GM21526 (cell line): Measurements from ENCODE around the gene PIF1.

ENCODE experiments used
- ATAC-seq: cut with Tn5 transposase; IDR thresholded peaks from one replicate; pipeline ENCODE4 v1.9.1; 2021; ENCODE audit warnings: moderate library complexity; ENCODE audit not compliant: unreplicated experiment, low FRiP score

Gene PIF1

DNA sequence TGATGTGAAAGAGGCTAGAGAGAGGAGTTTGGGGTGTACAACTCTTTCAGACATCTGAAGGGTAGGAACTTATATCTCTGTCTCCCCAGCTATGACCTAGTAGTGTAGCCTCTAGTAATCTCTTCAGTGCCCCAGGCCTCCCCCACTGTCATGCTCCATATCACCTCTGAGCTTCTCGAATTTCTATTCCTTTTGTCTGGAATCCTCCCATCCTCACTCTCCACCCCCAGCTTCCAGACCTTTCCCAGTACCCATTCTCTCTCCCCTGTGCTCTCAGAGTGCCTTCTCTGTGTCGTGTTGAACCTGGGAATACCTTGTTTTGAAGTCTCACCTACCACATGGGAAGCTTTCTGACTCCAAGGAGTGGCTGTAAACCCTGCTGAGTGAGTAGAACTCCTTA, 46.4 kb downstream of the PIF1 start:
- ATAC-seq = no peak

- ATAC-seq = no peak
Observed at GRCh38 chr15:64776402-64776786, 49.1 kb downstream of the PIF1 start.

GRCh38 chr15:64775551-64776401, 49.7 kb downstream of the PIF1 start, which contains the start of gene RBPMS2:
TSS of gene RBPMS2 (minus strand) at chr15:64775589. CDS start at chr15:64775319, 270 bp downstream.
- ATAC-seq = no peak

DNA sequence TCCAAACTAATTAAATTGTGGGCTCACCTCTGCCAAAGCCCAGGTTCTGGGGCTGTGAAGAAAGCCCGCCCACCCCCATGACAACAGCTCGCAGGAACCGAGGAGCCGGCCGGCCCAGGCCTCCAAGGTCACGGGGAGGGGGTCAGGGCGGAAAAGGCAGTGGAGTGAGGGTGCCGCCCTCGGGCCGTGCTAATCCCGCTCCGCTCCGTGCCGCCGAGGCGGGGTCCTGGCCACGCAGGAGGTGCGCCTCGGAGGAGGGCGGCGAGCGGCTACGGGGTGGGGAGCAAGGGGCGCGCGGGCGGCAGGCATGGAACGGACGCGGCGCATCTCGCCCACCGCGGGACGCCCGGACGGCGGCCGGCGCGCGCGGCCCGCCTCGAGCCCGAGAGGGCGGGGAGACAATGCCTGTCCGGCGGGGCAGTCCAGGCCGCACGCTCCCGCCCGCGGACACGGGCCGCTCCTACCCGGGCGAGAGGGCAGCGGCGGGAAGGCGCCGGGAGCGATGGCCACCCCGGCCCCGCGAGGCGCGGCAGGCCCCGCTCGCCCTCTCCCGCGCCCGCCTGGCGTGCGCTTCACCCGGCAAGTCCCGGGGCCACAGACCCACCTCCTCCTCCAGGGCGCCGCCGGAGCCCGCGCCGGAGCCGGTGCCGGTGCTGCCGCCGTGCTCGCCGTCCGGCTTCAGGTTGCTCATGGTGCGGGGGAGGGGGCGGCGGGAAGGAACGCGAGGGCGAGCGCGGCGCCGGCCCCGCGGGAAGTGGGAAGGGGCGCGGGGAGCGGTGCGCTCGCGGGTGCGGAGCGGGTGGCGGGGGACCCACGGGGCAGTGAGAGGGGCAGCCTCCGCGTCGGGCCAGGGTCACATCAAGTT, 50.6 kb downstream of the PIF1 start:
- no peak for ATAC-seq

GRCh38 chr15:64774037-64774628, 51.3 kb downstream of the PIF1 start:
- no peak for ATAC-seq

DNA sequence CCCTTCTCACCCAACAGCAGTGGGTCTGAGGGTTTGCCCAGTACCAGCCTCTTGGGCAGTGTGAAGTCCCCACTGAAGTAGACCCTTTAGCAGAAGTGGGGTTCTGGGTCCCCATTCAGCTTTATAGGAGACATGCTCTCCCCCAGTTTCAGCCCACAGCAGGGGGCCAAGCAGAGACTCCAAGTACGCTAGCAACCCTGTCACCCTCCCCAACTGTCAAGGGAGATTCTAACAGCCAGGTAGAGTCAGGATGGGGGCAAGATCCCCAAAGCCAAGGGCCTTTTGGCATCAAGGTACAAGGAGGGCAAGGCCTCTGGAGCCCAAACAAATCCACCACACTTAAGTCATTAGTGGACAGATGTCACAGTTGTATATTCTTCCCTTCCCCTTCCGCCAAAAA, 51.8 kb downstream of the PIF1 start:
- ATAC-seq = no peak

DNA sequence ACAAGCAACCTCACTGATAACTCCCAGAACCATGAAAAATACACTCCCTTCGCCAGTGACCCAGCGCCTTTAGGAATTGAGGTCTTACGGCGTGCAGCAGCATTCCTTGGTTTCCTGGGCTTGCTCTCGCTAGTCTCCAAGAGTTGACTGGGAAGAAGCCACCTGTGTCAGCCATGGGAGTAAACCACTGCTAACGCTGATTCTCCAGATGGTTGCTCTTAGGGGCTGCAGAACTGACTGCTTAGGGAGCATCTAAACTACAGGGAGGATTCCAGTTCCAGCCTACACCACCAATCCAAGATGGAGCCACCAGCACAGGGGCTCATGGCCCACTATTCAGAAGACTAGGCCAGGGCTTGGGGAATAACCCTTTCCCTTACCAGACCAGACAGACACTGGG, 52.5 kb downstream of the PIF1 start:
- no peak for ATAC-seq

- no peak for ATAC-seq
Observed at GRCh38 chr15:64772488-64772887, 53.0 kb downstream of the PIF1 start.

DNA sequence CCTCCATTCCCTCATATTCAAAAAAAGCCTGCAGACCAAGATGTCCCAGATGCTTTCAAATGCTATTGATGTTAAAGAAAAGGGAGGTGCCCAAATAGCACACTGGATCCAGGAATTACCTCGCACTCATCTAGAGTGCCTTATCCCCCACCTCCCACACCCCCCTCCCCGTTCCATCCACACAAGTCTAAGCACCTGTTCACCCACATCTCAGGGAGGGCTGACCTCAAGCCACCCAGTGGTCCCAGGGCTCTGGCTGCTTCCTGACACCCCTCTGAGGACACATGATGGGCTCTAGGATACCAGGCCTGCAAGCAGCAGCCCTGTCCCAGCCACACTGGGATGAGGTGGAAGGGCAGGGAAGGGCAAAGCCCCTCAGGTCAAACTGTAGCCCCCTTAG, 54.8 kb downstream of the PIF1 start:
- no peak for ATAC-seq

- no peak for ATAC-seq
Observed at GRCh38 chr15:64767203-64767602, 58.2 kb downstream of the PIF1 start.

DNA sequence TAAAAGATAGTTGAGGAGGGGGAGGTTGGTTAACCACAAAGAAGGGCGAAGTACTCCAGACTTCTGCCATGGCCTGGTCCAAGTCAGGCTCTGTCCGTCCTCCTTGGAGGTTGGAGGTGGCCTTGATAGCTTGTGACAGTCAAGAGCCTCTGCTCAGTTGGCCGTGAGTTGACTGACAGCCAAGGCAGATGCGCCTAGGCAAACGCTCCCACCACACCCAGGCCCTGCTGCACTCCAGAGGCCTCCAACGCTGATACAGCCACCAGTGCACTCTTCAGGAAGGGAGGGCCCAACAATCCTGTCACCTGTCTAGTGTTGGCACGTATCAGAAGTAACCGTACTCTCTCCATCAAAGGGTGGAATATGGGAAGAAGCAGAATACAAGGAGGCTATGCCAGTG, 59.4 kb downstream of the PIF1 start:
- ATAC-seq = no peak
